NCI-H2107 treated with DMSO at 0.1 percent for 48 hours (cell line): ENCODE measurements around the gene SLC9B2.
A peak's percentile ranks its signal among the peaks of the same experiment; 100 is the strongest.
"Not testable (repeated sequence)": the region's sequence is repeated elsewhere in the genome, so short reads cannot be mapped to it uniquely, and the experiment has no call there.

ENCODE experiments used
- DNase-seq: peaks from one replicate; lab custom pipeline; 2025; ENCODE audit not compliant: unreplicated experiment; lab: John Stamatoyannopoulos, UW

The SLC9B2 gene

GRCh38 chr4:103021120-103021519 is 55.4 kb downstream of the SLC9B2 start:
- no peak for DNase-seq

GRCh38 chr4:103019308-103020124 is 57.0 kb downstream of the SLC9B2 start, which contains the start of gene SLC9B1:
Gene SLC9B1, minus strand, starts transcription at chr4:103019705. Its CDS starts 27,994 bp downstream, at chr4:102991711.
- DNase-seq = peak; percentile 94

- DNase-seq = peak; percentile 53
These were observed 57.9 kb downstream of the SLC9B2 start for GRCh38 chr4:103018391-103019307.

GRCh38 chr4:103012551-103012950 is 64.0 kb downstream of the SLC9B2 start:
- no peak for DNase-seq

- no peak for DNase-seq
These were observed 64.5 kb downstream of the SLC9B2 start for GRCh38 chr4:103012060-103012459.

- DNase-seq = no peak
These were observed 65.1 kb downstream of the SLC9B2 start for GRCh38 chr4:103011378-103012025.

- DNase-seq = no peak
These were observed 65.8 kb downstream of the SLC9B2 start for GRCh38 chr4:103010804-103011203.

- DNase-seq = no peak
These were observed 67.5 kb downstream of the SLC9B2 start for GRCh38 chr4:103008875-103009729.

GRCh38 chr4:103002551-103002950 is 74.0 kb downstream of the SLC9B2 start:
- DNase-seq = no peak

GRCh38 chr4:102994803-102995202 is 81.8 kb downstream of the SLC9B2 start:
- DNase-seq = no peak

GRCh38 chr4:102993985-102994384 is 82.6 kb downstream of the SLC9B2 start:
- DNase-seq = not testable (repeated sequence)

- no peak for DNase-seq
These were observed 88.0 kb downstream of the SLC9B2 start for GRCh38 chr4:102988429-102989020.

GRCh38 chr4:102981005-102981404 is 95.6 kb downstream of the SLC9B2 start:
- no peak for DNase-seq
